HepG2 (cell line): ENCODE measurements around the gene STUM. TPM values are rescaled to one million over a fixed set of nuclear protein-coding genes. Genes with fewer than 3 reads are reported as not detected.

ENCODE experiments used
- ATAC-seq: fragments of 200-7000 bp; cut with Tn5 transposase; 3 replicates; pipeline ENCODE4 v1.9.1; 2020; ENCODE audit warnings: mild to moderate bottlenecking, moderate library complexity
- BruUV-seq: library from RNA; stranded (reverse); fragments of 400-500 nt; replicated peaks from 2 replicates; lab custom pipeline; 2021; lab: Mats Ljungman, UMichigan
- CTCF ChIA-PET: fragments of 300-600 bp; formaldehyde crosslinking; extraction: SDS; loops from one replicate; lab custom pipeline; 2021; ENCODE audit warnings: low total read pairs, inconsistent platforms, low intra/inter-chr PET ratio; lab: Yijun Ruan, JAX
- POLR2A ChIA-PET: fragments of 350-600 bp; sonication (Branson Sonifier 250); formaldehyde crosslinking; loops from one replicate; lab custom pipeline; 2020; ENCODE audit warnings: antibody characterized with exemption, inconsistent platforms; lab: Yijun Ruan, JAX
- DNase-seq: peaks from one replicate; pipeline ENCODE4 v3.0.0-alpha.2; 2015; ENCODE audit warnings: low spot score
- FAIRE-seq: peaks from 3 replicates; lab custom pipeline; 2011; peaks lifted over from hg19 to GRCh38; lab: Jason Lieb, UNC
- H2AFZ ChIP-seq: one replicate; pipeline ENCODE4 v1.6.1; 2011; ENCODE audit warnings: low read length, inconsistent platforms
- H3K27ac ChIP-seq: fragments of 300-600 bp; 3 replicates; pipeline ENCODE4 v1.8.0; 2011; ENCODE audit warnings: mixed run types, mild to moderate bottlenecking, mixed read lengths, low read length, inconsistent platforms; ENCODE audit not compliant: insufficient read depth; ENCODE audit errors: extremely low read length
- H3K27me3 ChIP-seq, 2 experiments: fragments of 200-600 bp in 1 of 2; 2 replicates in 1 of 2; 3 replicates in 1 of 2; pipeline versions ENCODE4 v1.6.0 to v1.8.0; 2011; ENCODE audit warnings: low read length in 2 of 2, mild to moderate bottlenecking in 2 of 2, moderate library complexity in 2 of 2, inconsistent platforms in 1 of 2; ENCODE audit not compliant: insufficient read depth in 2 of 2, control insufficient read depth in 1 of 2
- H3K36me3 ChIP-seq, 2 experiments: fragments of 200-600 bp in 1 of 2; replicated peaks in 1 of 2; 2 replicates in 1 of 2; 3 replicates in 1 of 2; pipeline versions ENCODE4 v1.5.1 to v1.8.0; 2011; ENCODE audit warnings: low read length in 2 of 2, inconsistent platforms in 1 of 2; ENCODE audit not compliant: insufficient read depth in 2 of 2, control insufficient read depth in 1 of 2
- H3K4me1 ChIP-seq: 2 replicates; pipeline ENCODE4 v1.5.1; 2012; ENCODE audit warnings: low read length, inconsistent platforms; ENCODE audit not compliant: insufficient read depth
- H3K4me2 ChIP-seq: 2 replicates; pipeline ENCODE4 v1.6.0; 2011; ENCODE audit warnings: low read depth, low read length, inconsistent platforms
- H3K4me3 ChIP-seq, 3 experiments: fragments of 200-600 bp in 1 of 3; sonication (generic), shearing (Covaris generic) in 1 of 3; replicated peaks in 1 of 3; 2 replicates each; pipeline ENCODE4 v1.5.1; 2011 to 2016; ENCODE audit warnings: low read length in 3 of 3, inconsistent platforms in 2 of 3, low read depth in 2 of 3, mild to moderate bottlenecking in 2 of 3, control low read depth in 1 of 3, mixed read lengths in 1 of 3; ENCODE audit not compliant: insufficient read depth in 1 of 3
- H3K79me2 ChIP-seq: one replicate; pipeline ENCODE4 v1.6.1; 2011; ENCODE audit warnings: low read length, inconsistent platforms; ENCODE audit not compliant: insufficient read depth
- H3K9ac ChIP-seq: 2 replicates; pipeline ENCODE4 v1.6.0; 2011; ENCODE audit warnings: mild to moderate bottlenecking, low read depth, low read length, inconsistent platforms; ENCODE audit not compliant: insufficient read depth
- H3K9me3 ChIP-seq: 2 replicates; pipeline ENCODE4 v1.5.1; 2012; ENCODE audit warnings: mild to moderate bottlenecking, low read length
- H4K20me1 ChIP-seq: 2 replicates; pipeline ENCODE4 v1.6.0; 2011; ENCODE audit warnings: inconsistent platforms, mild to moderate bottlenecking, low read length, moderate library complexity; ENCODE audit not compliant: insufficient read depth
- ATF1 ChIP-seq: IDR thresholded peaks from 2 replicates; pipeline ENCODE4 v1.6.1; 2016; ENCODE audit warnings: mild to moderate bottlenecking, control low read depth
- ELF1 ChIP-seq: sonication (generic); formaldehyde crosslinking; IDR thresholded peaks from 2 replicates; pipeline ENCODE4 v1.4.0; 2020; ENCODE audit warnings: missing genetic modification reagents
- FOXA1 ChIP-seq, 2 experiments: fragments of 450-650 bp in 1 of 2; sonication (generic) in 1 of 2; formaldehyde crosslinking in 1 of 2; IDR thresholded peaks; 2 replicates each; pipeline versions ENCODE4 v1.4.0 to v1.6.1; 2016 to 2020; ENCODE audit warnings: missing genetic modification reagents in 1 of 2
- FOXJ3 ChIP-seq: sonication (generic); formaldehyde crosslinking; IDR thresholded peaks from 2 replicates; pipeline ENCODE4 v1.4.0; 2020; ENCODE audit warnings: missing genetic modification reagents, mild to moderate bottlenecking, borderline replicate concordance
- IKZF4 ChIP-seq: sonication (generic); formaldehyde crosslinking; IDR thresholded peaks from 2 replicates; pipeline ENCODE4 v1.5.1; 2020; ENCODE audit warnings: borderline replicate concordance, mild to moderate bottlenecking, low read depth, missing genetic modification reagents; ENCODE audit errors: not compliant biosample characterization
- NFE2 ChIP-seq: sonication (generic); formaldehyde crosslinking; IDR thresholded peaks from 2 replicates; pipeline ENCODE4 v1.4.0; 2020; ENCODE audit warnings: missing genetic modification reagents
- RXRA ChIP-seq: sonication (generic); formaldehyde crosslinking; IDR thresholded peaks from 2 replicates; pipeline ENCODE4 v1.5.1; 2020; ENCODE audit warnings: missing genetic modification reagents
- SAFB2 ChIP-seq: sonication (generic); formaldehyde crosslinking; IDR thresholded peaks from 2 replicates; pipeline ENCODE4 v1.5.1; 2020; ENCODE audit warnings: missing genetic modification reagents, low read depth, mild to moderate bottlenecking, borderline replicate concordance
- ZFP82 ChIP-seq: sonication (generic); formaldehyde crosslinking; IDR thresholded peaks from 2 replicates; pipeline ENCODE4 v1.5.1; 2020; ENCODE audit warnings: mild to moderate bottlenecking, missing genetic modification reagents, borderline replicate concordance
- ZNF260 ChIP-seq: sonication (generic); formaldehyde crosslinking; IDR thresholded peaks from 2 replicates; pipeline ENCODE4 v1.4.0; 2020; ENCODE audit warnings: missing genetic modification reagents, low read depth, mild to moderate bottlenecking, borderline replicate concordance
- ZNF775 ChIP-seq: sonication (generic); formaldehyde crosslinking; IDR thresholded peaks from 2 replicates; pipeline ENCODE4 v1.4.0; 2020; ENCODE audit warnings: missing genetic modification reagents, mild to moderate bottlenecking, moderate library complexity, borderline replicate concordance
- WGBS: methylation state at CpG from one replicate; pipeline ENCODE4 v1.1.6; 2017; ENCODE audit warnings: low lambda C conversion rate; 5-methylcytosine and 5-hydroxymethylcytosine counted together
- in situ Hi-C: cut with HindIII; loops from 2 replicates; pipeline ENCODE4 v1.10.0; 2017; ENCODE audit warnings: low pct_unique_long_range_greater_than_20kb; ENCODE audit not compliant: extremely low pct_ligation_motif_present
- intact Hi-C: fragments of 100-400 bp; cut with micrococcal nuclease; formaldehyde crosslinking; loops from one replicate; pipeline ENCODE4 v1.10.0; 2022; ENCODE audit not compliant: unreplicated experiment
- polyA plus RNA-seq, 8 experiments: library from polyadenylated mRNA; depleted of rRNA in 3 of 8; stranded (reverse) in 7 of 8; unstranded in 1 of 8; fragments of >200 nt; fragmentation: Illumina TruSeq in 4 of 8; extraction: Trizol in 4 of 8; gene quantifications; 2 replicates each; pipeline versions ENCODE4 v1.2.1 to v1.2.3, GENCODE V29; 2011 to 2016; ENCODE audit warnings: low read depth in 4 of 8, missing spikeins in 1 of 8, mixed read lengths in 1 of 8; ENCODE audit not compliant: insufficient read depth in 1 of 8
- total RNA-seq, 5 experiments: library from RNA; depleted of rRNA; stranded (reverse); fragments of >200 nt; fragmentation: Illumina TruSeq; extraction: Trizol; gene quantifications; 2 replicates each; pipeline ENCODE4 v1.2.3, GENCODE V29; 2016; ENCODE audit warnings: low read depth in 1 of 5
- TF ChIP-seq, protein P1 (sequence below): sonication (generic); formaldehyde crosslinking; IDR thresholded peaks from 2 replicates; pipeline ENCODE4 v1.8.1; 2022; ENCODE audit warnings: low read depth, mild to moderate bottlenecking, missing genetic modification reagents
- TF ChIP-seq, protein P2 (sequence below): sonication (generic); formaldehyde crosslinking; IDR thresholded peaks from 2 replicates; pipeline ENCODE4 v1.9.0; 2021; ENCODE audit warnings: missing genetic modification reagents, borderline replicate concordance

The STUM gene
- total and polyA plus RNA-seq, 2 of the 13 experiments (the other 11 are each of a cell fraction or from before 2014, with no cell fraction given): not detected

DNA sequence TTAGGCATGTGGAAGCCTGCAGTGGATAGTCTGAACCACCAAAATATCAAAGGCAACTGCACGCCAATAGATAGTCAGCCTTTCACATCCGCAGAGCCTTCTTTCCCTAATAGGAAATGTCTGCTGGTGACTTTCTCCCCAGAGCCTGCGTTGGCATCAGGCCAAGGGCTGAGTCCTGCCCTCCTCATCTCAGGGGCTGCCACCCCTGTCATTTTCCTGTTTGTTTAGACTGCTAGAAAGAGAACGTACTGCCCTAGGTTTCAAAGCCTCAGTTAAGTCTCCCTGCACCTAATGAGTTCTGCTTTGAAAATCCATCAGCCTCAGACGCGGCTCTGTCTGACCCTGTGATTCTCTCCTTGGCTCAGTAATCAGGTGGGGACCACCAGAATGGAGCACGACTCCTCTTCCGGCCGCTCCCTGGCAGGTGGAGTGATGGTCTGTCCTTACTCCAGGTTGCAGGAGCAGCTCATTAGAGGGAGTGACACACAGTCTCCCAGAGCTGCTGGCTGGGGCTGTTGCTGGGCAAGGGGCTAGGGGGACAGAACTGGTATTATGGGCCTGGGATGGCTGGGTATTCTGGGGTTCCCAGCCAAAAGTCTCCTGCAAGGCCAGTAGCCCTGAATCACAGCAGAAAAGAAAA, 27.3 kb downstream of the STUM start:
- no peaks in the 10 kb centered on the region for H4K20me1 ChIP-seq
- WGBS: 32% methylated on average over 7 of the region's 9 CpGs
- H3K27me3 ChIP-seq: peaks cover 0 to 6% of the 10 kb centered on the region in 2 experiments; a peak in 1 of 5 replicates
- no peak overlapping the region for H2AFZ ChIP-seq
- ChIA-PET CTCF (no interaction called here), POLR2A (no interaction called here)
- H3K9ac ChIP-seq: no peak overlapping the region
- FAIRE-seq: no peak
- intact Hi-C loops (no loop called here), in situ Hi-C loops (no loop called here)
- H3K27ac ChIP-seq: no peak overlapping the region
- no TSS peak for BruUV-seq
- DNase-seq: no peak
- no peak overlapping the region for H3K4me2 ChIP-seq
- no peak for ATAC-seq
- no peaks in the 10 kb centered on the region for H3K79me2 ChIP-seq
- H3K9me3 ChIP-seq: no peaks in the 10 kb centered on the region
- H3K36me3 ChIP-seq: no peaks in the 10 kb centered on the region
- TF ChIP-seq IKZF4 (no peak), ELF1 (CRISPR knock-in tag) (no peak), FOXA1 (IDR thresholded peaks at IDR 0.05) (no peak), FOXA1 (CRISPR knock-in tag; IDR thresholded peaks at IDR 0.05) (no peak), SAFB2 (CRISPR knock-in tag) (no peak)
- TF ChIP-seq, all 625 proteins: peak for 0
- H3K4me1 ChIP-seq: no peaks in the 10 kb centered on the region
- H3K4me3 ChIP-seq: no peak overlapping the region

GRCh38 chr1:226576601-226577000, 28.0 kb downstream of the STUM start:
- H2AFZ ChIP-seq: no peak overlapping the region
- no peak overlapping the region for H3K9ac ChIP-seq
- ATAC-seq (no peak), DNase-seq (no peak), FAIRE-seq (no peak)
- POLR2A ChIA-PET: no interaction called here
- H3K36me3 ChIP-seq: no peaks in the 10 kb centered on the region
- no peaks in the 10 kb centered on the region for H3K9me3 ChIP-seq
- H3K4me2 ChIP-seq: no peak overlapping the region
- no TSS peak for BruUV-seq
- in situ Hi-C loops: no loop called here
- no peaks in the 10 kb centered on the region for H3K79me2 ChIP-seq
- intact Hi-C loops: no loop called here
- WGBS: 28% methylated on average over 3 of the region's 3 CpGs
- H3K27ac ChIP-seq: no peak overlapping the region
- H3K4me1 ChIP-seq: no peaks in the 10 kb centered on the region
- CTCF ChIA-PET: no interaction called here
- H3K4me3 ChIP-seq: no peak overlapping the region
- H3K27me3 ChIP-seq: peaks cover 0 to 6% of the 10 kb centered on the region in 2 experiments; a peak in 2 of 5 replicates
- no peaks in the 10 kb centered on the region for H4K20me1 ChIP-seq
- TF ChIP-seq FOXJ3 (no peak), NFE2 (CRISPR knock-in tag) (no peak), RXRA (CRISPR knock-in tag) (no peak), ZNF775 (no peak), ATF1 (CRISPR knock-in tag) (no peak), ZFP82 (CRISPR knock-in tag) (no peak), ZNF260 (no peak)
- TF ChIP-seq, protein P1, sequence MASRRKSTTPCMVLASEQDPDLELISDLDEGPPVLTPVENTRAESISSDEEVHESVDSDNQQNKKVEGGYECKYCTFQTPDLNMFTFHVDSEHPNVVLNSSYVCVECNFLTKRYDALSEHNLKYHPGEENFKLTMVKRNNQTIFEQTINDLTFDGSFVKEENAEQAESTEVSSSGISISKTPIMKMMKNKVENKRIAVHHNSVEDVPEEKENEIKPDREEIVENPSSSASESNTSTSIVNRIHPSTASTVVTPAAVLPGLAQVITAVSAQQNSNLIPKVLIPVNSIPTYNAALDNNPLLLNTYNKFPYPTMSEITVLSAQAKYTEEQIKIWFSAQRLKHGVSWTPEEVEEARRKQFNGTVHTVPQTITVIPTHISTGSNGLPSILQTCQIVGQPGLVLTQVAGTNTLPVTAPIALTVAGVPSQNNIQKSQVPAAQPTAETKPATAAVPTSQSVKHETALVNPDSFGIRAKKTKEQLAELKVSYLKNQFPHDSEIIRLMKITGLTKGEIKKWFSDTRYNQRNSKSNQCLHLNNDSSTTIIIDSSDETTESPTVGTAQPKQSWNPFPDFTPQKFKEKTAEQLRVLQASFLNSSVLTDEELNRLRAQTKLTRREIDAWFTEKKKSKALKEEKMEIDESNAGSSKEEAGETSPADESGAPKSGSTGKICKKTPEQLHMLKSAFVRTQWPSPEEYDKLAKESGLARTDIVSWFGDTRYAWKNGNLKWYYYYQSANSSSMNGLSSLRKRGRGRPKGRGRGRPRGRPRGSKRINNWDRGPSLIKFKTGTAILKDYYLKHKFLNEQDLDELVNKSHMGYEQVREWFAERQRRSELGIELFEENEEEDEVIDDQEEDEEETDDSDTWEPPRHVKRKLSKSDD (CRISPR knock-in tag): no peak
- TF ChIP-seq, protein P2, sequence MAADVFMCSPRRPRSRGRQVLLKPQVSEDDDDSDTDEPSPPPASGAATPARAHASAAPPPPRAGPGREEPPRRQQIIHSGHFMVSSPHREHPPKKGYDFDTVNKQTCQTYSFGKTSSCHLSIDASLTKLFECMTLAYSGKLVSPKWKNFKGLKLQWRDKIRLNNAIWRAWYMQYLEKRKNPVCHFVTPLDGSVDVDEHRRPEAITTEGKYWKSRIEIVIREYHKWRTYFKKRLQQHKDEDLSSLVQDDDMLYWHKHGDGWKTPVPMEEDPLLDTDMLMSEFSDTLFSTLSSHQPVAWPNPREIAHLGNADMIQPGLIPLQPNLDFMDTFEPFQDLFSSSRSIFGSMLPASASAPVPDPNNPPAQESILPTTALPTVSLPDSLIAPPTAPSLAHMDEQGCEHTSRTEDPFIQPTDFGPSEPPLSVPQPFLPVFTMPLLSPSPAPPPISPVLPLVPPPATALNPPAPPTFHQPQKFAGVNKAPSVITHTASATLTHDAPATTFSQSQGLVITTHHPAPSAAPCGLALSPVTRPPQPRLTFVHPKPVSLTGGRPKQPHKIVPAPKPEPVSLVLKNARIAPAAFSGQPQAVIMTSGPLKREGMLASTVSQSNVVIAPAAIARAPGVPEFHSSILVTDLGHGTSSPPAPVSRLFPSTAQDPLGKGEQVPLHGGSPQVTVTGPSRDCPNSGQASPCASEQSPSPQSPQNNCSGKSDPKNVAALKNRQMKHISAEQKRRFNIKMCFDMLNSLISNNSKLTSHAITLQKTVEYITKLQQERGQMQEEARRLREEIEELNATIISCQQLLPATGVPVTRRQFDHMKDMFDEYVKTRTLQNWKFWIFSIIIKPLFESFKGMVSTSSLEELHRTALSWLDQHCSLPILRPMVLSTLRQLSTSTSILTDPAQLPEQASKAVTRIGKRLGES (CRISPR knock-in tag): no peak
